Muscle of leg (tissue), 11 donors: ENCODE results near the gene ZEB2. TPM values are rescaled to one million over a fixed set of nuclear protein-coding genes. Genes with fewer than 3 reads are reported as not detected.

Experiments
- DNase-seq: peaks from one replicate; pipeline ENCODE4 v3.0.0; 2013
- H3K27ac ChIP-seq: one replicate; pipeline ENCODE4 v1.5.1; 2013; ENCODE audit warnings: mild to moderate bottlenecking, low read length, control low read depth
- H3K27me3 ChIP-seq: one replicate; pipeline ENCODE4 v1.6.1; 2013; ENCODE audit warnings: low read length; ENCODE audit not compliant: control insufficient read depth, insufficient read depth
- H3K36me3 ChIP-seq: one replicate; pipeline ENCODE4 v1.6.1; 2013; ENCODE audit warnings: low read length; ENCODE audit not compliant: control insufficient read depth, insufficient read depth
- H3K4me1 ChIP-seq: one replicate; pipeline ENCODE4 v1.6.1; 2013; ENCODE audit warnings: low read length; ENCODE audit not compliant: control insufficient read depth, insufficient read depth
- H3K4me3 ChIP-seq: one replicate; pipeline ENCODE4 v1.5.1; 2013; ENCODE audit warnings: low read length, control low read depth
- H3K9me3 ChIP-seq: replicated peaks from 2 replicates; pipeline ENCODE4 v1.6.1; 2013; ENCODE audit warnings: low read depth, low read length; ENCODE audit not compliant: control insufficient read depth
- WGBS: methylation state at CpG from one replicate; pipeline ENCODE4 v1.1.5; 2013; ENCODE audit warnings: missing lambda C conversion rate; ENCODE audit not compliant: insufficient coverage; 5-methylcytosine and 5-hydroxymethylcytosine counted together
- polyA plus RNA-seq, 8 donors: library from polyadenylated mRNA; unstranded; fragments of 120-200 nt; gene quantifications; one replicate each; pipeline versions ENCODE4 v1.2.1 to v1.2.3, GENCODE V29; 2013; ENCODE audit warnings: inconsistent platforms in 1 of 8, low replicate concordance in 1 of 8; ENCODE audit not compliant: insufficient read length in 8 of 8, insufficient read depth in 1 of 8
- total RNA-seq: library from RNA; stranded (reverse); fragments of 120-200 nt; gene quantifications from one replicate; pipeline ENCODE4 v1.2.4, GENCODE V29; 2013

Gene ZEB2
- total and polyA plus RNA-seq, 9 donors: 90.0 to 163 (median 118) TPM

- DNase-seq: no peak
- Histone ChIP-seq H3K4me3 (no peak overlapping the region), H3K4me1 (peaks cover 29% of the 10 kb centered on the region)
These were observed 71.4 kb downstream of the ZEB2 start for GRCh38 chr2:144448389-144449027.

GRCh38 chr2:144447535-144447934, 72.4 kb downstream of the ZEB2 start:
- 100% methylated on average over 3 of the region's 4 CpGs for WGBS
- Histone ChIP-seq H3K27me3 (no peaks in the 10 kb centered on the region), H3K36me3 (peaks cover 23% of the 10 kb centered on the region), H3K27ac (no peak overlapping the region), H3K4me3 (no peak overlapping the region), H3K4me1 (peaks cover 24% of the 10 kb centered on the region), H3K9me3 (no peaks in the 10 kb centered on the region)
- DNase-seq: no peak

More at GRCh38 chr2:144448389-144449027, 71.4 kb downstream of the ZEB2 start:
- 54% methylated on average over 6 of the region's 10 CpGs for WGBS
- H3K27ac ChIP-seq: peak overlapping the region; percentile 73
- H3K27me3 ChIP-seq: no peaks in the 10 kb centered on the region
- no peaks in the 10 kb centered on the region for H3K9me3 ChIP-seq
- peaks cover 23% of the 10 kb centered on the region for H3K36me3 ChIP-seq

- Histone ChIP-seq H3K4me3 (no peak overlapping the region), H3K27ac (no peak overlapping the region), H3K4me1 (peaks cover 22% of the 10 kb centered on the region), H3K36me3 (peaks cover 24% of the 10 kb centered on the region), H3K9me3 (no peaks in the 10 kb centered on the region), H3K27me3 (no peaks in the 10 kb centered on the region)
- no peak for DNase-seq
- 50% methylated on average over 1 of the region's 3 CpGs for WGBS
These were observed 73.8 kb downstream of the ZEB2 start for GRCh38 chr2:144446136-144446535.

- peaks cover 22% of the 10 kb centered on the region for H3K4me1 ChIP-seq
- H3K9me3 ChIP-seq: no peaks in the 10 kb centered on the region
- H3K27me3 ChIP-seq: no peaks in the 10 kb centered on the region
- H3K4me3 ChIP-seq: no peak overlapping the region
- no CpG with 5 or more reads among the region's 1 CpG for WGBS
- H3K36me3 ChIP-seq: peaks cover 26% of the 10 kb centered on the region
- H3K27ac ChIP-seq: no peak overlapping the region
- DNase-seq: no peak
These were observed 74.7 kb downstream of the ZEB2 start for GRCh38 chr2:144445196-144445595.

GRCh38 chr2:144443837-144444817, 75.8 kb downstream of the ZEB2 start:
- Histone ChIP-seq H3K36me3 (peaks cover 21% of the 10 kb centered on the region), H3K4me3 (no peak overlapping the region), H3K27me3 (no peaks in the 10 kb centered on the region), H3K9me3 (no peaks in the 10 kb centered on the region), H3K4me1 (peaks cover 18% of the 10 kb centered on the region), H3K27ac (peak overlapping the region; percentile 67)
- WGBS: 43% methylated on average over 1 of the region's 6 CpGs
- no peak for DNase-seq

GRCh38 chr2:144441711-144442141, 78.2 kb downstream of the ZEB2 start:
- no CpG with 5 or more reads among the region's 2 CpGs for WGBS
- DNase-seq: no peak
- Histone ChIP-seq H3K36me3 (peaks cover 13% of the 10 kb centered on the region), H3K4me3 (no peak overlapping the region), H3K27ac (no peak overlapping the region), H3K9me3 (no peaks in the 10 kb centered on the region), H3K4me1 (peaks cover 9% of the 10 kb centered on the region), H3K27me3 (no peaks in the 10 kb centered on the region)

GRCh38 chr2:144439993-144440392, 79.9 kb downstream of the ZEB2 start:
- WGBS: no CpG with 5 or more reads among the region's 1 CpG
- Histone ChIP-seq H3K4me3 (no peak overlapping the region), H3K27ac (no peak overlapping the region), H3K36me3 (peaks cover 13% of the 10 kb centered on the region), H3K27me3 (no peaks in the 10 kb centered on the region), H3K4me1 (peaks cover 9% of the 10 kb centered on the region), H3K9me3 (no peaks in the 10 kb centered on the region)
- DNase-seq: no peak

- WGBS: no CpG with 5 or more reads among the region's 8 CpGs
- Histone ChIP-seq H3K9me3 (no peaks in the 10 kb centered on the region), H3K4me3 (no peak overlapping the region), H3K4me1 (peaks cover 3% of the 10 kb centered on the region), H3K27ac (peak overlapping the region; percentile 8), H3K36me3 (peaks cover 12% of the 10 kb centered on the region), H3K27me3 (no peaks in the 10 kb centered on the region)
- no peak for DNase-seq
These were observed 80.9 kb downstream of the ZEB2 start for GRCh38 chr2:144438801-144439631.

GRCh38 chr2:144437636-144438035, 82.3 kb downstream of the ZEB2 start:
- Histone ChIP-seq H3K27me3 (no peaks in the 10 kb centered on the region), H3K9me3 (no peaks in the 10 kb centered on the region), H3K4me1 (peaks cover 3% of the 10 kb centered on the region), H3K36me3 (peaks cover 12% of the 10 kb centered on the region), H3K4me3 (no peak overlapping the region), H3K27ac (no peak overlapping the region)
- no peak for DNase-seq
- WGBS: no CpG with 5 or more reads among the region's 4 CpGs
